ENCODE measurements around the gene ALDH1A2. TPM values are rescaled to one million over a fixed set of nuclear protein-coding genes. Genes with fewer than 3 reads are reported as not detected.
"Not testable (repeated sequence)": the region's sequence is repeated elsewhere in the genome, so short reads cannot be mapped to it uniquely, and the experiment has no call there.

The ALDH1A2 gene
- total RNA-seq, 6 experiments from 2014 or later: not detected

DNA sequence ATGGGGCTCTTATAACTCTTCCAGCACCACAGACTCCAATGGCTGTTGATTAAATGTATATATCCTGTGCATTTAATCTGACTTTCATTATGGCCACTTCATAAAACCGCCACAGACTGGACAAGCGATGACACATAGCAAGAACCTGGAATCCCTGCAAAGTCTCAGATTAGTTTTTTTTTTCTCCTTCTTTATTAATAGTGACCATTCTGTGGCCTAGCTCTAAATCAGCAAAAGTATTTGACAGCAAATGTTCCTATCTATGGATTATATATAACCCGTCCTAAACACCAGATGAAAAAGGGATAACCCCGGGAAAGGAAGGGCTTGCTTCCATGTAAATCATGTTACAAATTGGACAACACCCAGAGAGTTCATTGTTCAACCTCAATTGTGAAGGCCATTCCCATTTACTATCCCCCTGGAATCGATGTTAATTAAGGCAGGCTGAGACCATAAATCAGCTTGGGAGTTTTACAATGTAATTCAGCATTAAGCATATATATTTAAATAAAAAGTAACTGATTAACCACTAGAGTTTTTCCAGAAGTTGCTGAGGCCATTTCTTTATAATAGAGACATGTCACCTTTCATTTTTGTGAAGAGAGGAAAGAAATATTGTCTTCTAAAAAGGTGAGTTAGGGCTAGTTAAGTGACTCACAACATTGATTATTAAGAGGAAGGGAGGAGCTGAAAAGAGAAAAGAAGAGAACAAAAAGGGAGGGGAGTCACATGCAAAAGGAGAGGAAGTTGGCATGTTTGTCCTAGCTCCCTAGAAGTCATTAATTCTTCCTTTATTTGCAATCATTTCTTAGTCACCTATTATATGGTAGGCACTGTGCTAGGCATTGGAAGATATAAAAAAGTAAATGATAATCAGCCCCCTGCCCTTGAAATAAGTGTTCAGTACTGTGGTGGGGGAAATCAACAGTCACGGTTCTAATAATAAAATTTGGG, 26.2 kb downstream of the ALDH1A2 start:
- H3K36me3 Mint-ChIP-seq (ENCODE audit: low read depth): no peaks in the 10 kb centered on the region
- no peak for DNase-seq
- no peaks in the 10 kb centered on the region for H3K9me3 Mint-ChIP-seq
- peaks cover 5% of the 10 kb centered on the region; the same call in 1 of the 2 replicates for H3K27me3 Mint-ChIP-seq (ENCODE audit: insufficient read depth)
- no peak overlapping the region for H3K4me3 Mint-ChIP-seq
- no peak overlapping the region for H3K27ac Mint-ChIP-seq
- no peaks in the 10 kb centered on the region for H3K4me1 Mint-ChIP-seq (ENCODE audit: low read depth)
- TF ChIP-seq, protein P1, sequence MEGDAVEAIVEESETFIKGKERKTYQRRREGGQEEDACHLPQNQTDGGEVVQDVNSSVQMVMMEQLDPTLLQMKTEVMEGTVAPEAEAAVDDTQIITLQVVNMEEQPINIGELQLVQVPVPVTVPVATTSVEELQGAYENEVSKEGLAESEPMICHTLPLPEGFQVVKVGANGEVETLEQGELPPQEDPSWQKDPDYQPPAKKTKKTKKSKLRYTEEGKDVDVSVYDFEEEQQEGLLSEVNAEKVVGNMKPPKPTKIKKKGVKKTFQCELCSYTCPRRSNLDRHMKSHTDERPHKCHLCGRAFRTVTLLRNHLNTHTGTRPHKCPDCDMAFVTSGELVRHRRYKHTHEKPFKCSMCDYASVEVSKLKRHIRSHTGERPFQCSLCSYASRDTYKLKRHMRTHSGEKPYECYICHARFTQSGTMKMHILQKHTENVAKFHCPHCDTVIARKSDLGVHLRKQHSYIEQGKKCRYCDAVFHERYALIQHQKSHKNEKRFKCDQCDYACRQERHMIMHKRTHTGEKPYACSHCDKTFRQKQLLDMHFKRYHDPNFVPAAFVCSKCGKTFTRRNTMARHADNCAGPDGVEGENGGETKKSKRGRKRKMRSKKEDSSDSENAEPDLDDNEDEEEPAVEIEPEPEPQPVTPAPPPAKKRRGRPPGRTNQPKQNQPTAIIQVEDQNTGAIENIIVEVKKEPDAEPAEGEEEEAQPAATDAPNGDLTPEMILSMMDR (IDR thresholded peaks at IDR 0.05): no peak

DNA sequence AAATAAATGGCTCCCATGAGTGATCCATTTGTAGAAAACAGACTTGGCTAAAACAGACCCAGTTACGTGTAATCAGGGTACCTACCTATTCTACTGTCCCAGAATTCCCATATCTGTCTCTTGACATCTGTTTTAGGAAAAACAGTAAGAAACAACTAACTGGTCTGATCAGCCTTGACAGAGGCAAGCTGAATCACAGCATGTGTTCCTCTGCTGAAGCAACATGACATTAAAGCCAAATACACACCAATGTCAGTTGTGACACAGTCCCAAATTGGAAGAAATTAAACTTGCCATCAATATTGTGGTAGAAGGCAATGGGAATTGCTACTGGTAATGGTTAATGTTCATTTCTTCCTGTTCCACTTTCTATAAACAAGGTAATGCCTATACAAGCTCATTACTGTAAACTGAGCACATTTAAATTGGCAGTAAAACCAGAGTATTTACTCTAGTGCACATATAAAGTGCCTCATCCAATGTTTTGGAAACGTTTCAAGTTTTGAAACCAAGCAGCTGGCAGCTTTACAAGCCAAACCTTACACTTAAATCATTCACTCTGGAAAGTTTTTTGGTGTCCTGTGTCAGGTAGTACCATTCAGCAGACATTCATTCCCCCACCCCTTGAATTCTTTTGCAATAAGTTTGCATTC, 27.0 kb downstream of the ALDH1A2 start:
- Mint-ChIP-seq H3K27ac (no peak overlapping the region), H3K27me3 (ENCODE audit: insufficient read depth) (no peaks in the 10 kb centered on the region), H3K36me3 (ENCODE audit: low read depth) (no peaks in the 10 kb centered on the region), H3K4me1 (ENCODE audit: low read depth) (no peaks in the 10 kb centered on the region), H3K4me3 (no peak overlapping the region), H3K9me3 (no peaks in the 10 kb centered on the region)
- DNase-seq: no peak
- TF ChIP-seq, protein P1 (IDR thresholded peaks at IDR 0.05): no peak

DNA sequence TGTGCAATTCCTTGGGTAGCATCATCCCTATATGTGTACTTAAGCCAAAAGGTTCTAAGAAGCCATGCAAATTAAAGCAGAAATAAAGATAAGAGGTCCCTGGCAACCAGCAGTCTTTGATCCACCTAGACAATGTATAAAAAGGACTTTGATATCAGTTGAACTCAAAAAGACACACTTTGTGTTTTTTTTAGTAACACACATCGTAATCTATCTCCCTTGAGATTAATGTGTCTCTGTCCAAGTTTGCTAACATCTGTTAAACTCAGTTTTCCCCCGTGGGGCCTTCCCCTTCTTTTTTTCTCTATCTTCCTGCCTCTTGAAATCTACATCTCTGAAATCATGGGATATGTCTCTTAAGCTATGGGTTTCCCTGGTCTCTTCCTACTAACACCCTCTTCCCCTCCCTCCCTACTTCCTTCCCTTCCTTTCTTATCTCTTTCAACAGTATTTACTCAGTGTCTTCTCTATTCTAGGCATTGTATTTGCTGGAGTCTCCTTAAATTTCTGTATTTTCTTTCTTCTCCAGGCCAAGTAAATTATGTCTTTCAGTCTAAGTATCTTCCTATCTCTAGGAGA, 27.7 kb downstream of the ALDH1A2 start:
- Mint-ChIP-seq H3K27ac (no peak overlapping the region), H3K36me3 (ENCODE audit: low read depth) (no peaks in the 10 kb centered on the region), H3K27me3 (ENCODE audit: insufficient read depth) (no peaks in the 10 kb centered on the region; the same call in 1 of the 2 replicates), H3K9me3 (no peaks in the 10 kb centered on the region), H3K4me3 (no peak overlapping the region), H3K4me1 (ENCODE audit: low read depth) (no peaks in the 10 kb centered on the region)
- TF ChIP-seq, protein P1 (IDR thresholded peaks at IDR 0.05): no peak
- DNase-seq: no peak

DNA sequence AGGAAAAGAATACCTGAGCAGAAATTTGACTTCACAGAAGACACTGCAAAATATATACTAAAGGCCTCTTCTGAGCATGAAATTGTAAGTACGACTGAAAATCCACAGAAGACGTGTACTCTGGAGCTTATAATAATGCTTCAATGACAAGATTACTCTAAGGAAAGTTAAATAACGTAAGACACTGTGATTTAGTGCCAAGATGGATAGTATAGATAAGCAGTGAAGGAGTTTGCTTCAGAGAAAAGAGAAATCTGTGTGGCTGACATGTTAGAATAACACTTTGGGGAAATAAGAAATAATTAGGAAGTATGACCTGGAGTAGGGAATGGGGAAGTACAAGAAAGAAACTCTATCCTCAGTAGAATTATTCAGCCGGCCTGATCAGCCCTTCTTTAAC, 28.9 kb downstream of the ALDH1A2 start:
- Mint-ChIP-seq H3K36me3 (ENCODE audit: low read depth) (no peaks in the 10 kb centered on the region), H3K27ac (no peak overlapping the region), H3K27me3 (ENCODE audit: insufficient read depth) (no peaks in the 10 kb centered on the region; the same call in 1 of the 2 replicates), H3K4me1 (ENCODE audit: low read depth) (no peaks in the 10 kb centered on the region), H3K9me3 (no peaks in the 10 kb centered on the region), H3K4me3 (no peak overlapping the region)
- no peak for DNase-seq
- TF ChIP-seq, protein P1 (IDR thresholded peaks at IDR 0.05): no peak

DNA sequence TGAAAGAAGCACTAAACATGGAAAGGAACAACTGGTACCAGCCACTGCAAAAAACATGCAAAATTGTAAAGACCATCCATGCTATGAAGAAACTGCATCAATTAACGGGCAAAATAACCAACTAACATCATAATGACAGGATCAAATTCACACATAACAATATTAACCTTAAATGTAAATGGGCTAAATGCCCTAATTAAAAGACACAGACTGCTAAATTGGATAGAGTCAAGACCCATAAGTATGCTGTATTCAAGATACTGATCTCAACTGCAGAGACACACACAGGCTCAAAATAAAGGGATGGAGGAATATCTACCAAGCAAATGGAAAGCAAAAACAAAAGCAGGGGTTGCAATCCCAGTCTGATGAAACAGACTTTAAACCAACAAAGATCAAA, 37.1 kb downstream of the ALDH1A2 start:
- H3K4me3 Mint-ChIP-seq; H3K27ac Mint-ChIP-seq; H3K4me1 Mint-ChIP-seq (ENCODE audit: low read depth); H3K27me3 Mint-ChIP-seq (ENCODE audit: insufficient read depth); DNase-seq: not testable (repeated sequence)
- Mint-ChIP-seq H3K9me3 (peaks cover 27% of the 10 kb centered on the region), H3K36me3 (ENCODE audit: low read depth) (peaks cover 11% of the 10 kb centered on the region)

Data from HFFc6 (cell line).